ENCODE results near the gene SLC25A21.

Gene SLC25A21

DNA sequence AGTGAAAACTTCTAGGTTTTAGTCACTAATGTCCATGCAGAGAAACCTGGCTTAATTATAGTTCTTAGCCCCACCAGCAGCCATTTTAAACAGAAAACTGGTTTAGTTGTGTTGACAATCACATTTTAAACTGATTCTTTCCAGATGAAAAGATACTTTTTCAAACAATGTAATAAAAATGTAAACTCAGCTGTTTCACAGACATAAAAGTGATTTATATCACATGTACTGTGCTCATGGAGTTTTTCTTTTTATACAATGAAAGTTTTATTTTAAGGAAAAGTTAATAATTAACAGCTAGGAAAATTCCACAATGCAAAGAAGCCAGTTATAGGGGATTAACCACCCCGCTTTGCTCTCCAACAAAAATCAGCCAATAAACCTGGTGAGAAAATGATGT lies 381.0 kb downstream of the SLC25A21 start:
- DNase-seq (ENCODE audit: low read depth in 1 of 2, low spot score in 1 of 2), result no peak

- no peak for DNase-seq (ENCODE audit: low read depth in 1 of 2, low spot score in 1 of 2)
Observed at GRCh38 chr14:36785511-36785910, 386.9 kb downstream of the SLC25A21 start.

GRCh38 chr14:36784541-36784940 lies 387.9 kb downstream of the SLC25A21 start:
- no peak for DNase-seq (ENCODE audit: low read depth in 1 of 2, low spot score in 1 of 2)

DNA sequence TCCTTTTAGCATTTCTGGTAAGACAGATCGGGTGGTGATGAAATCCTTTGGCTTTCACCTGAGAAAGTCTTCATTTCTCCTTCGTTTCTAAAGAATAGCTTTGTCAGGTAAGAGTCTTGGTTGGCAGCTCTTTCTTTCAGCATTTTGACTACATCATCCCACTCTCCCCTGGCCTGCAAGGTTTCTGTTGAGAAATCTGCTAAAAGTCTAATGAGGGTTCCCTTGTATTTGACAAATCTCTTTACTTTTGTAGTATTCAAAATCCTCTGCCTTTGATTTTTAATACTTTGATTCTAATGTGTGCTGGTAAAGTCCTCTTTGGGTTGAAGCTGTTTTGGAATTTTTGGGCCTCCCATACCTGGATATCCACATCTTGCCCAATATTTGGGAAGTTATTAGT lies 390.5 kb downstream of the SLC25A21 start:
- no peak for DNase-seq (ENCODE audit: low read depth in 1 of 2, low spot score in 1 of 2)

GRCh38 chr14:36773558-36773957 lies 398.8 kb downstream of the SLC25A21 start:
- no peak for DNase-seq (ENCODE audit: low read depth in 1 of 2, low spot score in 1 of 2)

DNA sequence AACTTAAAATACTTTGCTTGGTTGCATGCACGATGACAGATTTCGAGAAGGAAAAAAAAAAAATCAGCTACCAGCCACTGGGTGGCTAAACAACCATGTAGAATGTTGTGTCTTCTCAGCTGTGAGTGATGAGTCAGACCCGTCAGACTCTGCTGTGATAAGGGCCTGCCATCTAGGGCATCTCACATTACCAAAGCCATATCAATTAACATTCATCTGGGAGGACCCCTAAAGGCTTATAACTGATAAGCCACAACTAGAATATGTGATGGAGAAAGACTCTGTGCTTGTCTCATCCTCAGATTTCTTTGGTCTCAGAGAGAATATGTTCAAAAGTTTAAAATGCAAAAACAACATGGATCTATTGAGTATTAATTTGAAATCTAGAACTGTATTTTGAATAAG lies 399.3 kb downstream of the SLC25A21 start:
- no peak for DNase-seq (ENCODE audit: low read depth in 1 of 2, low spot score in 1 of 2)

GRCh38 chr14:36771028-36771640 lies 401.3 kb downstream of the SLC25A21 start:
- DNase-seq (ENCODE audit: low read depth in 1 of 2, low spot score in 1 of 2), result no peak

GRCh38 chr14:36768638-36769337 lies 403.6 kb downstream of the SLC25A21 start:
- DNase-seq (ENCODE audit: low read depth in 1 of 2, low spot score in 1 of 2), result no peak

- no peak for DNase-seq (ENCODE audit: low read depth in 1 of 2, low spot score in 1 of 2)
Observed at GRCh38 chr14:36767603-36768281, 404.7 kb downstream of the SLC25A21 start.

GRCh38 chr14:36766974-36767373 lies 405.4 kb downstream of the SLC25A21 start:
- no peak for DNase-seq (ENCODE audit: low read depth in 1 of 2, low spot score in 1 of 2)

GRCh38 chr14:36757734-36758601 lies 414.4 kb downstream of the SLC25A21 start:
- DNase-seq (ENCODE audit: low read depth in 1 of 2, low spot score in 1 of 2), result no peak

GRCh38 chr14:36756226-36756625 lies 416.2 kb downstream of the SLC25A21 start:
- no peak for DNase-seq (ENCODE audit: low read depth in 1 of 2, low spot score in 1 of 2)

- DNase-seq (ENCODE audit: low read depth in 1 of 2, low spot score in 1 of 2), result no peak
Observed at GRCh38 chr14:36755756-36756155, 416.6 kb downstream of the SLC25A21 start.

GRCh38 chr14:36751920-36752319 lies 420.5 kb downstream of the SLC25A21 start:
- no peak for DNase-seq (ENCODE audit: low read depth in 1 of 2, low spot score in 1 of 2)

- DNase-seq (ENCODE audit: low read depth in 1 of 2, low spot score in 1 of 2), result no peak
Observed at GRCh38 chr14:36751106-36751505, 421.3 kb downstream of the SLC25A21 start.

DNA sequence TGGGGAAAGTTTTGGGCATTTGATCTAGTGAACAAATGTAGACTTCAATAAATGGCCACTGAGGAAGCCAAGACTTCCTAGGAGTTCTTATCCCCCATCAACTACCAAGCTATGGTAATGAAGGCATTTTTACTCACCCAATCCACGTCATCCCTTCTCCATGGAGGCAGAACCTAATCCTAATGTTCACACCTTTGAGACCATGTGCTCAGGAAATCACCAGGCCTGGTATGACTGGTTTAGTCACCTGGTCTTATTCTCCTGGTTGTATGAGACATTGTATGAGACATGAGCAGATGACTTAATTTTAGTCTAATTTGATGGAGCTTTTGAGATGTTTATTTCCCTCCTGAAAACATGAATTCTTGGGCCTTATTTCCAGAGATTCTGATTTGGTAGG lies 422.2 kb downstream of the SLC25A21 start:
- no peak for DNase-seq (ENCODE audit: low read depth in 1 of 2, low spot score in 1 of 2)

DNA sequence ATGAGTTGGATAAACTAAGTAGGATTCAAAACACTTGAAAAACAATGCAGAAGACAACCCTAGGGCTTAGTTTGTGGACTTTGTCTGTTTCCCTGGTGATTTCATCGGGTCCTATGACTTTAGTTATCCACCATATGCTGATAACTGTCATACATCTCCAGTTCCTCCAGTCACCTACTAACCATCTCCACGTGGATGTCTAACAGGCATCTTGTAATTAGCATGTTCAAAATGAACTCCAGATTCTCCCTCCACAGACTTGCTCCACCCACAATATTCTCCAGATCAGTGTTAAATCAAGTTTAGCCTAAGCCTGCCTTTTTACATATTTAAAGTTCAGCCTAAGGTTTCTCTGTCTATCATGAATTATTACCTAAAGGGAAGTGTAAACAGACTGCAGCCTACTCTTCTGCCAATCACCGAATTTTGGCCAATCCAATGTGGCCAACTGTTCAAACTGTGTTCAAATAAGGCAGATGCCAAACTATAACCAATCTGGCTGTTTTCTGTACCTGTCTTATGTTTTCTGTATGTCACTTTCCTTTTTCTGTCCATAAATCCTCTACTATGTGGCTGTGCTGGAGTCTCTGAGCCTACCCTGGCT lies 423.7 kb downstream of the SLC25A21 start:
- DNase-seq (ENCODE audit: low read depth in 1 of 2, low spot score in 1 of 2), result no peak

DNA sequence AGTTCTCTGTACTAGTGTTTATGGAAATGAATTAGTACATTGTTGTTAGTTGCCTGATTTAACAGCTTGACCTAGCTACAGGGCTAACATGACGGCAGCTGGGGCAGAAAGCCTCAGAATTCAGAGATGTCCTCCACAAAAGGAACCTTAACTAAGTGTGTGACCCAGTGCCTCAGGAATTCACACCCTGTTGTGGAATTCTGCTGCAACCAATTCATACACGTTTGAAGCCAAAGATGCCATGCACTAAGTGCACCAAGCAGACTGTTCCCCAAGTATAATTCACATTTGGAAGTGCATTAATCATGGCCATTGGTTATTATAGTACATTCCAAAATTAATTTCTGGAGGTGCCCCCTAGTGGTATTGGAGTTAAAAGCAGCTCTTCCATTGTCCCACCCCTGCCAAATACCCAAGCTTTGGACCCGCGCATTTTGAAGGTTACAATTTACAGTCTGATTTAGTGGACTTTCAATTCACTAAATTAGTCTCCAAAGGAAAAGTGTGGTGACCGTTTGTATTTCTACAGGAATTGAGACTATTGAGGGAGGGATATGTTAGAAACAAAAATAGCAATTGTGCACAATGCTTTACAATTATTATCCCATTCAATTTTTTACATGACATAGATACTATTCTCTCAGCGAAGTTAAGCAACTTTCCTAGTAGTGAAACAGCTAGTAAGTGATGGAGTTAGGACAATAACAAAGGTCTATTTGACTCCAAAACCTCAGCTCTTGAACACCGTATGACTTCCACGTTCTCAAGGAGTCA lies 424.8 kb downstream of the SLC25A21 start:
- no peak for DNase-seq (ENCODE audit: low read depth in 1 of 2, low spot score in 1 of 2)

- DNase-seq (ENCODE audit: low read depth in 1 of 2, low spot score in 1 of 2), result no peak
Observed at GRCh38 chr14:36746872-36747271, 425.5 kb downstream of the SLC25A21 start.

DNA sequence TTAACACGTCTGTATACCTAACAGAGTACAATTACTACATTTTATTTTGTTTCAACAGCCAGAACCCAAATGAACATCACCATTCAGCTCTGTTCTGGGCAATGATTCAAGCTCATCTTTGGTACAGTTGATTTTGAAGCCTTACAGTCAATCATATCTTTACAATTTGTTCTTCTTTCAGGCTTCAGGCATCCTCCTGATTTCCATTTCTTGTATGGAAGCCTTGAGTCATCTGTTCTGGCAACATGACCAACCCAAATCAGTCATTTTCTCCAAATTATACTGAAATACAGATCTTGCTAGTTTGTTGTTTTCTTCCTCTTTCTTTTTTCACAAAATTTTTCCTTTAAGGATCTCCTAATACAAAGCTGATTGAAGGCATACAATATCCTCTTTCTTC lies 430.5 kb downstream of the SLC25A21 start:
- no peak for DNase-seq (ENCODE audit: low read depth in 1 of 2, low spot score in 1 of 2)

All from activated CD4-positive, alpha-beta T cell treated with anti-CD3 and anti-CD28 coated beads, Interleukin-2, amount 50 U/mL, for 24 hours (primary cell).